Smooth muscle cell (in vitro differentiated cells): ENCODE results near the gene NPNT. TPM values are rescaled to one million over a fixed set of nuclear protein-coding genes. Genes with fewer than 3 reads are reported as not detected.

Experiments used
- DNase-seq: peaks from one replicate; lab custom pipeline; 2025; ENCODE audit not compliant: unreplicated experiment; lab: John Stamatoyannopoulos, UW
- H2AFZ ChIP-seq: fragments of 200-600 bp; sonication (generic); 2 replicates; pipeline ENCODE4 v1.6.0; 2016; ENCODE audit warnings: antibody characterized with exemption, low read depth, mild to moderate bottlenecking
- H3F3A ChIP-seq: fragments of 200-600 bp; sonication (generic); 2 replicates; pipeline ENCODE4 v1.6.0; 2017; ENCODE audit warnings: antibody characterized with exemption, low read depth
- H3K27ac ChIP-seq: fragments of 200-600 bp; sonication (generic); 2 replicates; pipeline ENCODE4 v1.5.1; 2016; ENCODE audit warnings: low read depth, mild to moderate bottlenecking
- H3K27me3 ChIP-seq: fragments of 200-600 bp; sonication (generic); 2 replicates; pipeline ENCODE4 v1.6.1; 2016; ENCODE audit warnings: low read depth, mild to moderate bottlenecking
- H3K36me3 ChIP-seq: fragments of 200-600 bp; sonication (generic); 2 replicates; pipeline ENCODE4 v1.5.1; 2016; ENCODE audit warnings: low read depth
- H3K4me1 ChIP-seq: fragments of 200-600 bp; sonication (generic); 2 replicates; pipeline ENCODE4 v1.5.1; 2016; ENCODE audit warnings: low read depth
- H3K4me2 ChIP-seq: fragments of 200-600 bp; sonication (generic); 2 replicates; pipeline ENCODE4 v1.6.0; 2016; ENCODE audit warnings: mild to moderate bottlenecking
- H3K4me3 ChIP-seq: fragments of 200-600 bp; sonication (generic); 2 replicates; pipeline ENCODE4 v1.5.1; 2016; ENCODE audit warnings: mild to moderate bottlenecking
- H3K79me2 ChIP-seq: fragments of 200-600 bp; sonication (generic); 2 replicates; pipeline ENCODE4 v1.6.0; 2016; ENCODE audit warnings: low read depth, mild to moderate bottlenecking
- H3K9ac ChIP-seq: fragments of 200-600 bp; sonication (generic); 2 replicates; pipeline ENCODE4 v1.6.0; 2016; ENCODE audit warnings: low read depth
- H3K9me3 ChIP-seq: fragments of 200-600 bp; sonication (generic); replicated peaks from 2 replicates; pipeline ENCODE4 v1.5.1; 2016; ENCODE audit warnings: low read depth
- H4K20me1 ChIP-seq: fragments of 200-600 bp; sonication (generic); 2 replicates; pipeline ENCODE4 v1.6.0; 2016; ENCODE audit warnings: low read depth
- CTCF ChIP-seq: fragments of 200-600 bp; sonication (generic); IDR thresholded peaks from 2 replicates; pipeline ENCODE4 v1.5.1; 2017; ENCODE audit warnings: borderline replicate concordance, mild to moderate bottlenecking, antibody characterized with exemption; ENCODE audit not compliant: insufficient read depth, poor library complexity, severe bottlenecking
- polyA plus RNA-seq: library from polyadenylated mRNA; unstranded; fragments of >200 nt; fragmentation: Nextera tagmentation; extraction: Ambion mirVana; gene quantifications from 2 replicates; pipeline ENCODE4 v1.2.1, GENCODE V29; 2016
- total RNA-seq: library from RNA; depleted of rRNA; stranded (reverse); fragments of >200 nt; gene quantifications from 2 replicates; pipeline ENCODE4 v1.2.3, GENCODE V29; 2014

The NPNT gene
- total and polyA plus RNA-seq, 2 experiments from 2014 or later = 0.43 to 0.45 TPM

- DNase-seq = no peak
- H3K27ac ChIP-seq = no peak overlapping the region
- H3K79me2 ChIP-seq = no peaks in the 10 kb centered on the region
- H3K4me1 ChIP-seq = no peaks in the 10 kb centered on the region
- H3K27me3 ChIP-seq = no peaks in the 10 kb centered on the region
- H3F3A ChIP-seq = no peaks in the 10 kb centered on the region
- no peak overlapping the region for H3K4me3 ChIP-seq
- no peak for TF ChIP-seq CTCF
- no peak overlapping the region for H2AFZ ChIP-seq
- H4K20me1 ChIP-seq = no peaks in the 10 kb centered on the region
- no peaks in the 10 kb centered on the region for H3K9me3 ChIP-seq
- no peaks in the 10 kb centered on the region for H3K36me3 ChIP-seq
- no peak overlapping the region for H3K4me2 ChIP-seq
- H3K9ac ChIP-seq = no peak overlapping the region
These were observed 124.5 kb downstream of the NPNT start for GRCh38 chr4:106019771-106020170.

Other genes starting within 250 kb of the NPNT start
- 19.1 and 29.6 TPM in 2 replicates for gene INTS12, start 186.8 kb upstream of the NPNT start, total RNA-seq
- gene INTS12, start 186.8 kb upstream of the NPNT start, polyA plus RNA-seq = 23.6 and 27.9 TPM in 2 replicates
- gene GSTCD, start 186.7 kb upstream of the NPNT start, total RNA-seq = 10.5 and 22.3 TPM in 2 replicates
- 4.2 and 5.6 TPM in 2 replicates for gene GSTCD, start 186.7 kb upstream of the NPNT start, polyA plus RNA-seq